ENCODE results near the gene DVL2.

The DVL2 gene

DNA sequence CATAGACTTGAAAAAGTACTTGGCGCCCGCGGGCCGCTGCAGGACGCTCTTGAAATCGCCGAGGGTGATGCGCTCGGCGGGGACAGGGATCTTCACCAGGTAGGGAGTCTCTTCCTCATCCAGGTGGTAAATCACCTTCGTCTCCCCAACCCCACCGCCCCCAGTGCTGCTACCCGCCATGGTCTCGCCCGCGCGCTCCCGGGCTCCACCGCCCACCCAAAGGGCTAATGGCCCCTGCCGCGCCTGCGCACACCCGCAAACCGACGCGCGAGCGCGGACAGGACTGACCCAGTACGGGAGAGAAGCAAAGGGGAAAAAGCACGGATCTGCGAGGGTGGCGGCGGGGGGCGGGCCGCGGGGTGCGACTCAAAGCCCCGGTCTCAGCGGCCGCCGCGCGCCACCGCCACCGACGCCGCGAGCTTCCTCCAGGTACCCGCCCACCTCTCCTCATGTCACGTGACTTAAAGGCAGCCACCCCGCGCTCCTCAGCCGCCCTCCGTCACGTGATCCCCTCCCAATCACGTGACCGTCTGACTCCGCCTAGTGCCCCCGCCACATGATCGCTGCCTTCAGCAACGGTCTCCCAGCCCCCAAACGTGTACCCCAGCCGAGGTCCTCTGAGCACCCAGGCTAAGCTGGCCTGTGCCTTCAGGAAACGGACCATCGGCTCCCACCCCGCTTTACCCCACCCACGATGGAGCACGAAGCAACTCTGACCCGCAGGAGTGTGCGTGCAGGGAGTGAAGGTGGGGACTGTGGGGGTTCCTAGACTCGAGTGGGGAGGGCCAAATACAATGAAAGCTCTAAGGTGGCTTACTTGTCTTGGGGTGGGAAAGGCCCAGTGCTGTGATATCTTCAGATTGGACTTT lies at the start of gene DVL2:
Gene DVL2, minus strand, starts transcription at position 435 of the 869 bp plus-strand sequence. Its CDS starts 255 bp downstream, at position 180.
- peak; percentile 98 for DNase-seq (ENCODE audit: low read depth, low spot score)

GRCh38 chr17:7283471-7284216 lies 49.3 kb upstream of the DVL2 start:
- no peak for DNase-seq (ENCODE audit: low read depth, low spot score)

GRCh38 chr17:7282752-7283321 lies 48.5 kb upstream of the DVL2 start:
- no peak for DNase-seq (ENCODE audit: low read depth, low spot score)

DNA sequence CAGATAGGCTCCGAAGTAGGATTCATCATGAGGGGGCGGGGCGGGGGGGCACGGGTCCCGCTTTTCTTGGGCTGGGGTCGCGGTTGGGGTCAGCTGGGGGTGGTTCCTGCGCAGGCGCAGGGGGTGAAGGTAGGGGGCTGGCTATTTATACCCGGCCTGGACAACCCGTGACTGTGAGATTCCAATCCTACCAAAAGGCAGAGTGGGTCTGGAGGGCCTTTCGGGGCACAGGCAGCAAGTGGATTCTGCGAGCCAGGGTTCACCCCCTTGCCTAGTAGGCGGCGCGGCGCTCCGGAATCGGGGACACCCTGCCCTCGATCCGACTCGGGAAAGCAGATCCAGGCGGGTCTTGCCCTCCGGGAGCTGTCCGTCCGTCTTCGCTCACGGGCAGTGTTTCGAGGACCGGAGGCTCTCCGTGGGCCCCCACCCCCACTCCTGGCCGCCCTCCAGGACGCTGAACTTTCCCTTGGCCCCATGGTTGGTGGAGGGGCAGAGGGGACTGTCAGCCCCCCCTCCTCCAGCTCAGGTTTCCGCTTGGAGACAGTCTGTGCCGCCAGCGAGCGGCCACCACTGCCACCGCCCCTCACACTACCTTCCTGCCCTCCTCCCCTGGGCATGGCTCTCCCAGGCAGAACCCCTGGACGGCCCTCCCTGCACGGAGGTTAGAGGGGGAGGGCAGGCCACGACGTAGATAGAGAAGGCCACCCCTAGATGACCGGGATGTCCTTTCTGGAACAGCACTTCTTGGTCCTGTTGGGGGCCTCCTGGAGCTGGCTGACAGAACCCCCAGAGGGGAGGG lies 47.8 kb upstream of the DVL2 start:
- DNase-seq (ENCODE audit: low read depth, low spot score), result no peak

DNA sequence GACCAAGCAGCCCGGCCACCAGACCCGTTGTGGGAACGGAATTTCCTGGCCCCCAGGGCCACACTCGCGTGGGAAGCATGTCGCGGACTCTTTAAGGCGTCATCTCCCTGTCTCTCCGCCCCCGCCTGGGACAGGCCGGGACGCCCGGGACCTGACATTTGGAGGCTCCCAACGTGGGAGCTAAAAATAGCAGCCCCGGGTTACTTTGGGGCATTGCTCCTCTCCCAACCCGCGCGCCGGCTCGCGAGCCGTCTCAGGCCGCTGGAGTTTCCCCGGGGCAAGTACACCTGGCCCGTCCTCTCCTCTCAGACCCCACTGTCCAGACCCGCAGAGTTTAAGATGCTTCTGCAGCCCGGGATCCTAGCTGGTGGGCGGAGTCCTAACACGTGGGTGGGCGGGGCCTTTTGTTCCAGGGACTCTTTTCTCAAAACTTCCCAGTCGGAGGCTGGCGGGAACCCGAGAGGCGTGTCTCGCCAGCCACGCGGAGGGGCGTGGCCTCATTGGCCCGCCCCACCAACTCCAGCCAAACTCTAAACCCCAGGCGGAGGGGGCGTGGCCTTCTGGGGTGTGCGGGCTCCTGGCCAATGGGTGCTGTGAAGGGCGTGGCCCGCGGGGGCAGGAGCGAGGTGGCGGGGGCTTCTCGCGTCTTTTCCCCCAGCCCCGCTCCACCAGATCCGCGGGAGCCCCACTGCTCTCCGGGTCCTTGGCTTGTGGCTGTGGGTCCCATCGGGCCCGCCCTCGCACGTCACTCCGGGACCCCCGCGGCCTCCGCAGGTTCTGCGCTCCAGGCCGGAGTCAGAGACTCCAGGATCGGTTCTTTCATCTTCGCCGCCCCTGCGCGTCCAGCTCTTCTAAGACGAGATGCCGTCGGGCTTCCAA lies 47.0 kb upstream of the DVL2 start, which contains the start of gene SLC2A4:
Gene SLC2A4, plus strand, starts transcription at position 645 of the 879 bp plus-strand sequence. Its CDS starts 217 bp downstream, at position 862.
- DNase-seq (ENCODE audit: low read depth, low spot score), result peak; percentile 96

GRCh38 chr17:7280519-7281073 lies 46.3 kb upstream of the DVL2 start:
- DNase-seq (ENCODE audit: low read depth, low spot score), result peak; percentile 89

GRCh38 chr17:7279448-7279847 lies 45.1 kb upstream of the DVL2 start:
- no peak for DNase-seq (ENCODE audit: low read depth, low spot score)

GRCh38 chr17:7266784-7267183 lies 32.5 kb upstream of the DVL2 start:
- DNase-seq (ENCODE audit: low read depth, low spot score), result no peak

- DNase-seq (ENCODE audit: low read depth, low spot score), result no peak
These were observed 29.4 kb upstream of the DVL2 start for GRCh38 chr17:7263801-7264078.

DNA sequence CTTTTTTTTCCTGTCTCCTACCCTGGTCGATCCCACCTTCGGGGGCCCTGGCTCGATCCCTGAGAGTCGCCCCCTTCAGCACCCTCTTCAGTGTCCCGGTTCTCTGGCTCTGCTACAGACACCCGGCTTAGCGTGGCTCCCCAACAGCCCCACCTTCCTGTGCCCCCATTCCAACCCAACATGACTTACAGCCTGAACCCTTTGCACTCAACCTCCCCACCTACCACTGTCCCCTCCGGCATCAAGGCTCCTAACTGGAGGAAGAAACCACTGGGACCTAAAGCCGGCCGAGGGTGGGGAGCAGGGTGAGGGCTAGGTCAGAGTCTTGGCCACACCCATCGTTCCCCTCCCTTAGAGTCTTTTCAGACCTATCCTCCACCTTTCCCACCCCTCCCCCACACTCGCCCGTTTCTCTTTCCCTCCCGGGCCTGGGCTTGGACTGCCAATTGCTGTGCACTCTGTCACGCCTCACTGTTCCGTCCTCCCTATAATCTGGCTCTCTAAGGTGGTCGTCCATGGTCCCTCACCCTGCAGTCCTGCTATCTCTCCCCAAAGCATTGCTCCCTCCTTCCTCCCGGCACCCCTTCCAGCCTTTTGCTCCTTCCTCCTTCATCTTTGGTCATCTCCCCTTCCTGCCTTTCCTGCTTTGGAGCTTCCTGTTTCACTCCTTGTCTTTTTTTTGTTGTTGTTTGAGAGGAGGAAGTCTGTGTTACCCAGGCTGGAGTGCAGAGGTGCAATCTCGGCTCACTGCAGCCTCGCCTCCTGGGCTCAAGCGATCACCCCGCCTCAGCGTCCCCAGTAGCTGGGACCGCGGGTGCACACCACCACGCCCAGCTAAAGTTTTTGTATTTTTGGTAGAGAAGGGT lies 28.9 kb upstream of the DVL2 start:
- DNase-seq (ENCODE audit: low read depth, low spot score), result no peak

- DNase-seq (ENCODE audit: low read depth, low spot score), result no peak
These were observed 28.0 kb upstream of the DVL2 start, which contains the start of gene CLDN7 for GRCh38 chr17:7262192-7262934. TSS of gene CLDN7 (minus strand) at chr17:7262478. CDS start at chr17:7262043, 435 bp downstream.

DNA sequence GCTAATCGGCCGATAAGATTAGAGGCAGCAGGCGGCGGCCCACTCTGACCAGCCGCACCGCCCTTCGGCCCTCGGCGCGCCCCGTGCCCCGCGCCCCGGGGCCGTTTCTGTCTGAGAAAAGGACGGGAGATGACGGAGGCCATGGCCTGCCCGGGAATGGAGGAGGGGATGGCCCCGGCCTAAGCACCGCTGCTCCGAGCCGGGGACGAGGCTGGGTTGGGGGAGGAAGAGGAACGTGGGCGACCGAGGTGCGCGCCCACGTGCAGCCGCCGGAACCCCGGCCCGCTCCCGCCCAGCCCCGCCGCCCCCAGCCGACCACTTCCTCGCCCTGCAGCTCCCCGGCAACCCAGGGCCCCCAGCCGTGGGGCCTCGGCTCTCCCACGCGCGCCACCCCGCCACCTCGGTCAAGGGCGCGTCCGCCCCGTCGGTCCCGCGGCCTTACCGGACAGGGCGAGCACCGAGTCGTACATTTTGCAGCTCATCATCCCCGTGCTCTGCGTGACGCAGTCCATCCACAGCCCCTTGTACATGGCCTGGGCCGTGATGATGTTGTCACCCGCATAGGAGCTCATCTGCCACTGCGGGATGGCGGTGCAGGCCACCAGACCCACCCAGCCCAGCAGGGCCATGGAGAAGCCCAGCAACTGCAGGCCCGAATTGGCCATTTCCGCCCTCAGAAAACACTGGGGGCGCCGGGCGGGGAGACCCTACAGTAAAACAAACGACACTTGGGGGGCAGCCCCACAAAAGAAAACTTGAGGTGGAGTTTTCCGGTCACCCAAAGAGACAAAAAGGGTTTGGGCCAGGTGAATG lies 27.3 kb upstream of the DVL2 start:
- DNase-seq (ENCODE audit: low read depth, low spot score), result no peak

- peak; percentile 34 for DNase-seq (ENCODE audit: low read depth, low spot score)
These were observed 26.5 kb upstream of the DVL2 start for GRCh38 chr17:7260651-7261378.

DNA sequence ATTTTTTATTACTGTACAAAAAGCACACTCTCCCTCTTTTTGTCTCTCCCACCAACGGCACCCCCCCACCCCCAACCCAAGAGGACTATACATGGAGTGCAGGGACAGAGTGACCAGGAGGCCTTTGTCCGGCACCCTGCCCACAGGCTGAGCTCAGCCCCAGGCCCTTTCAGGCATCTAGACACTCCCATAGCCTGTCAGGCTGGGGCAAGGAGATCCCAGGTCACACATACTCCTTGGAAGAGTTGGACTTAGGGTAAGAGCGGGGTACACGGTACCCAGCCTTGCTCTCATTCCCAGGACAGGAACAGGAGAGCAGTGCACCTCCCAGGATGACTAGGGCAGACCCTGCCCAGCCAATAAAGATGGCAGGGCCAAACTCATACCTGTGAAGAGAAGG lies 25.8 kb upstream of the DVL2 start:
- no peak for DNase-seq (ENCODE audit: low read depth, low spot score)

- no peak for DNase-seq (ENCODE audit: low read depth, low spot score)
These were observed 25.2 kb upstream of the DVL2 start for GRCh38 chr17:7259555-7259889.

GRCh38 chr17:7258731-7259554 lies 24.6 kb upstream of the DVL2 start:
- DNase-seq (ENCODE audit: low read depth, low spot score), result no peak
